ENCODE data around the gene COL23A1. TPM values are rescaled to one million over a fixed set of nuclear protein-coding genes. Genes with fewer than 3 reads are reported as not detected.

The COL23A1 gene
- total RNA-seq, 4 donors from 2014 or later: 7.9 to 20.4 (median 12.0) TPM

- 42 to 44% methylated on average over 6 of the region's 6 CpGs for WGBS, 2 donors
- Histone ChIP-seq H3K27ac (no peak overlapping the region), H3K36me3 (no peaks in the 10 kb centered on the region), H3K9me3 (no peaks in the 10 kb centered on the region), H3K4me3 (no peak overlapping the region), H3K4me1 (peaks cover 0 to 10% (median 0%) of the 10 kb centered on the region in 4 donors), H3K27me3 (peaks cover 0 to 4% of the 10 kb centered on the region in 2 donors)
- no peak for TF ChIP-seq CTCF (IDR thresholded peaks at IDR 0.05)
- no peak for TF ChIP-seq POLR2A (IDR thresholded peaks at IDR 0.05)
- no peak for TF ChIP-seq EP300 (IDR thresholded peaks at IDR 0.05)
- no peak for DNase-seq (ENCODE audit: low spot score in 2 of 2)
Measured at GRCh38 chr5:178293400-178293799, 296.8 kb downstream of the COL23A1 start.

- no peak for TF ChIP-seq POLR2A (IDR thresholded peaks at IDR 0.05)
- no peak for TF ChIP-seq CTCF (IDR thresholded peaks at IDR 0.05)
- TF ChIP-seq EP300 (IDR thresholded peaks at IDR 0.05): no peak
- no peak overlapping the region for H3K4me3 ChIP-seq
- no peak for DNase-seq (ENCODE audit: low spot score in 2 of 2)
- 76 to 85% methylated on average over 3 of the region's 3 CpGs for WGBS, 2 donors
- peaks cover 0 to 4% of the 10 kb centered on the region in 2 donors for H3K27me3 ChIP-seq
- H3K9me3 ChIP-seq: no peaks in the 10 kb centered on the region
- H3K27ac ChIP-seq: no peak overlapping the region
- H3K4me1 ChIP-seq: peaks cover 0 to 10% (median 0%) of the 10 kb centered on the region in 4 donors
- H3K36me3 ChIP-seq: no peaks in the 10 kb centered on the region
Measured at GRCh38 chr5:178292826-178293205, 297.4 kb downstream of the COL23A1 start.

- Histone ChIP-seq H3K9me3 (no peaks in the 10 kb centered on the region), H3K27ac (no peak overlapping the region), H3K4me1 (peaks cover 0 to 10% (median 0%) of the 10 kb centered on the region in 4 donors), H3K4me3 (no peak overlapping the region), H3K27me3 (peaks cover 0 to 4% of the 10 kb centered on the region in 2 donors), H3K36me3 (no peaks in the 10 kb centered on the region)
- no peak for TF ChIP-seq POLR2A (IDR thresholded peaks at IDR 0.05)
- TF ChIP-seq CTCF (IDR thresholded peaks at IDR 0.05): no peak
- TF ChIP-seq EP300 (IDR thresholded peaks at IDR 0.05): no peak
- WGBS, 2 donors: 87 to 88% methylated on average over 15 of the region's 15 CpGs
- no peak for DNase-seq (ENCODE audit: low spot score in 2 of 2)
Measured at GRCh38 chr5:178291969-178292825, 298.0 kb downstream of the COL23A1 start.

- WGBS, 2 donors: 68 to 70% methylated on average over 13 of the region's 13 CpGs
- no peaks in the 10 kb centered on the region for H3K9me3 ChIP-seq
- H3K4me3 ChIP-seq: no peak overlapping the region
- no peaks in the 10 kb centered on the region for H3K36me3 ChIP-seq
- no peak for DNase-seq (ENCODE audit: low spot score in 2 of 2)
- H3K27ac ChIP-seq: no peak overlapping the region
- no peak for TF ChIP-seq EP300 (IDR thresholded peaks at IDR 0.05)
- TF ChIP-seq POLR2A (IDR thresholded peaks at IDR 0.05): no peak
- TF ChIP-seq CTCF (IDR thresholded peaks at IDR 0.05): no peak
- peaks cover 0 to 10% (median 0%) of the 10 kb centered on the region in 4 donors for H3K4me1 ChIP-seq
- H3K27me3 ChIP-seq: peaks cover 0 to 4% of the 10 kb centered on the region in 2 donors
Measured at GRCh38 chr5:178291161-178291561, 299.0 kb downstream of the COL23A1 start.

- WGBS, 2 donors: 81 to 86% methylated on average over 7 of the region's 7 CpGs
Measured at GRCh38 chr5:178290376-178290775, 299.8 kb downstream of the COL23A1 start.

More at GRCh38 chr5:178290376-178290775, 299.8 kb downstream of the COL23A1 start:
- Histone ChIP-seq H3K27ac (no peak overlapping the region), H3K27me3 (peaks cover 0 to 4% of the 10 kb centered on the region in 2 donors), H3K4me3 (no peak overlapping the region), H3K4me1 (peaks cover 0 to 10% (median 0%) of the 10 kb centered on the region in 4 donors), H3K36me3 (no peaks in the 10 kb centered on the region), H3K9me3 (no peaks in the 10 kb centered on the region)
- DNase-seq (ENCODE audit: low spot score in 2 of 2): no peak
- no peak for TF ChIP-seq EP300 (IDR thresholded peaks at IDR 0.05)
- TF ChIP-seq POLR2A (IDR thresholded peaks at IDR 0.05): no peak
- no peak for TF ChIP-seq CTCF (IDR thresholded peaks at IDR 0.05)

All from tibial nerve (tissue), 4 donors.